ENCODE measurements around the gene RCVRN.

DNA sequence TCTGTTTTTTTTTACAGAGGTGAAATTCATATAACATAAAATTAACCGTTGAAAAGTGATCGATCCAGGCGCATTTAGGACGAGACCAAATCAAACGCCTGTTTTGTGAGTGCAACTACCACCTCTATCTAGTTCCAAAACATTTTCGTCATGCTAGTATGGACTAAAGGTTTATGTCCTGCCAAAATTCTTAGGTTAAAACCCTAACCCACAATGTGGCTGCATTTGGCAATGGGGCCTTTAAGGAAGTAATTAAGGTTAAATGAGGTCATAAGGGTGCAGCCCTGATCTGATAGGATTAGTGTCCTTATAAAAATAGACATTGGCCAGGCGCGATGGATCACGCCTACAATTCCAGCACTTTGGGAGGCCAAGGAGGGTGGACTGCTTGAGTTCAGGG, 32.8 kb upstream of the RCVRN start:
- TF ChIP-seq, protein P1, sequence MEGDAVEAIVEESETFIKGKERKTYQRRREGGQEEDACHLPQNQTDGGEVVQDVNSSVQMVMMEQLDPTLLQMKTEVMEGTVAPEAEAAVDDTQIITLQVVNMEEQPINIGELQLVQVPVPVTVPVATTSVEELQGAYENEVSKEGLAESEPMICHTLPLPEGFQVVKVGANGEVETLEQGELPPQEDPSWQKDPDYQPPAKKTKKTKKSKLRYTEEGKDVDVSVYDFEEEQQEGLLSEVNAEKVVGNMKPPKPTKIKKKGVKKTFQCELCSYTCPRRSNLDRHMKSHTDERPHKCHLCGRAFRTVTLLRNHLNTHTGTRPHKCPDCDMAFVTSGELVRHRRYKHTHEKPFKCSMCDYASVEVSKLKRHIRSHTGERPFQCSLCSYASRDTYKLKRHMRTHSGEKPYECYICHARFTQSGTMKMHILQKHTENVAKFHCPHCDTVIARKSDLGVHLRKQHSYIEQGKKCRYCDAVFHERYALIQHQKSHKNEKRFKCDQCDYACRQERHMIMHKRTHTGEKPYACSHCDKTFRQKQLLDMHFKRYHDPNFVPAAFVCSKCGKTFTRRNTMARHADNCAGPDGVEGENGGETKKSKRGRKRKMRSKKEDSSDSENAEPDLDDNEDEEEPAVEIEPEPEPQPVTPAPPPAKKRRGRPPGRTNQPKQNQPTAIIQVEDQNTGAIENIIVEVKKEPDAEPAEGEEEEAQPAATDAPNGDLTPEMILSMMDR (IDR thresholded peaks at IDR 0.05; ENCODE audit: insufficient read depth, low read length): no peak
- TF ChIP-seq, protein P2, sequence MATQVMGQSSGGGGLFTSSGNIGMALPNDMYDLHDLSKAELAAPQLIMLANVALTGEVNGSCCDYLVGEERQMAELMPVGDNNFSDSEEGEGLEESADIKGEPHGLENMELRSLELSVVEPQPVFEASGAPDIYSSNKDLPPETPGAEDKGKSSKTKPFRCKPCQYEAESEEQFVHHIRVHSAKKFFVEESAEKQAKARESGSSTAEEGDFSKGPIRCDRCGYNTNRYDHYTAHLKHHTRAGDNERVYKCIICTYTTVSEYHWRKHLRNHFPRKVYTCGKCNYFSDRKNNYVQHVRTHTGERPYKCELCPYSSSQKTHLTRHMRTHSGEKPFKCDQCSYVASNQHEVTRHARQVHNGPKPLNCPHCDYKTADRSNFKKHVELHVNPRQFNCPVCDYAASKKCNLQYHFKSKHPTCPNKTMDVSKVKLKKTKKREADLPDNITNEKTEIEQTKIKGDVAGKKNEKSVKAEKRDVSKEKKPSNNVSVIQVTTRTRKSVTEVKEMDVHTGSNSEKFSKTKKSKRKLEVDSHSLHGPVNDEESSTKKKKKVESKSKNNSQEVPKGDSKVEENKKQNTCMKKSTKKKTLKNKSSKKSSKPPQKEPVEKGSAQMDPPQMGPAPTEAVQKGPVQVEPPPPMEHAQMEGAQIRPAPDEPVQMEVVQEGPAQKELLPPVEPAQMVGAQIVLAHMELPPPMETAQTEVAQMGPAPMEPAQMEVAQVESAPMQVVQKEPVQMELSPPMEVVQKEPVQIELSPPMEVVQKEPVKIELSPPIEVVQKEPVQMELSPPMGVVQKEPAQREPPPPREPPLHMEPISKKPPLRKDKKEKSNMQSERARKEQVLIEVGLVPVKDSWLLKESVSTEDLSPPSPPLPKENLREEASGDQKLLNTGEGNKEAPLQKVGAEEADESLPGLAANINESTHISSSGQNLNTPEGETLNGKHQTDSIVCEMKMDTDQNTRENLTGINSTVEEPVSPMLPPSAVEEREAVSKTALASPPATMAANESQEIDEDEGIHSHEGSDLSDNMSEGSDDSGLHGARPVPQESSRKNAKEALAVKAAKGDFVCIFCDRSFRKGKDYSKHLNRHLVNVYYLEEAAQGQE (IDR thresholded peaks at IDR 0.05; ENCODE audit: insufficient replicate concordance, low read depth): no peak
- TF ChIP-seq POLR2AphosphoS5 (IDR thresholded peaks at IDR 0.05; ENCODE audit: low read depth): no peak
